Cardiac muscle cell (in vitro differentiated cells and primary cell): ENCODE measurements around the gene LRIG1. TPM values are rescaled to one million over a fixed set of nuclear protein-coding genes. Genes with fewer than 3 reads are reported as not detected.
"Not testable (repeated sequence)": the region's sequence is repeated elsewhere in the genome, so short reads cannot be mapped to it uniquely, and the experiment has no call there.

Source experiments
- DNase-seq, 2 donors: peaks; one replicate each; pipeline versions ENCODE4 v3.0.0 to v3.0.0-alpha.2; 2010 to 2017; ENCODE audit warnings: low read depth in 1 of 2, low spot score in 1 of 2
- H3K27ac ChIP-seq: fragments of 200-600 bp; sonication (generic); 2 replicates; pipeline ENCODE4 v1.5.1; 2016
- H3K27me3 ChIP-seq: fragments of 200-600 bp; sonication (generic); 2 replicates; pipeline ENCODE4 v1.6.0; 2016; ENCODE audit warnings: control low read depth
- H3K36me3 ChIP-seq: fragments of 200-600 bp; sonication (generic); 2 replicates; pipeline ENCODE4 v1.5.1; 2016; ENCODE audit warnings: control low read depth
- H3K4me1 ChIP-seq: fragments of 200-600 bp; sonication (generic); 2 replicates; pipeline ENCODE4 v1.8.1; 2017; ENCODE audit warnings: low read depth, mild to moderate bottlenecking, mixed run types
- H3K4me3 ChIP-seq: fragments of 200-600 bp; sonication (generic); 2 replicates; pipeline ENCODE4 v1.5.1; 2016; ENCODE audit warnings: mild to moderate bottlenecking
- H3K9me3 ChIP-seq: fragments of 200-600 bp; sonication (generic); 2 replicates; pipeline ENCODE4 v1.5.1; 2017; ENCODE audit warnings: low read depth, mild to moderate bottlenecking, control low read depth
- polyA plus RNA-seq: library from polyadenylated mRNA; unstranded; fragments of >200 nt; fragmentation: Nextera tagmentation; extraction: Ambion mirVana; gene quantifications from 2 replicates; pipeline ENCODE4 v1.2.1, GENCODE V29; 2016
- total RNA-seq: library from RNA; depleted of rRNA; stranded (reverse); fragments of >200 nt; gene quantifications from 2 replicates; pipeline ENCODE4 v1.2.3, GENCODE V29; 2016
- TF ChIP-seq, protein P1 (sequence below): IDR thresholded peaks from 2 replicates; pipeline ENCODE4 v1.5.1; 2012; ENCODE audit warnings: low read depth, mild to moderate bottlenecking, low read length

The LRIG1 gene
- total and polyA plus RNA-seq, 2 experiments from 2014 or later: 27.8 to 51.1 TPM

DNA sequence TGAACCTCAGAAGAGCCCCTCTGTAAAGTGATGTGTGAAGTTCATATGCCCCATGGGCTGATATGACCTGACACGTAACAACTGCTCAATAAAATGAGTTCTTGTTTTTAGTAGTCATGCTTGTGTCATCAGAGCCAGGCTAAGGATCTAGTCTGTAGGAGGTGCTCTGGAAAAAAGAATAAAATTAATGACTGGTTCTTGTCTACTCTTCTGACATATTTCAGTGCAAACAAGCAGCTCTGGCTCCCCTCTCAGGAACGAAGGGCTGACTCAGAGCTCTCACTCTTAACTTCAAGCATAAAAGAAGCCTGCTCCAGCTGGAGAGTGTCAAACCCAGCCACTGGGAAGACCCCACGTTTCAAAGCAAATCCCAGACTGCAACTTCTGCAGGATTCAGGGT, 77.0 kb downstream of the LRIG1 start:
- no peaks in the 10 kb centered on the region for H3K9me3 ChIP-seq
- H3K4me1 ChIP-seq: peaks cover 9% of the 10 kb centered on the region
- peak in 1 of 2 donors; percentile 66 for DNase-seq
- H3K4me3 ChIP-seq: no peak overlapping the region
- no peaks in the 10 kb centered on the region for H3K27me3 ChIP-seq
- H3K27ac ChIP-seq: no peak overlapping the region
- TF ChIP-seq, protein P1, sequence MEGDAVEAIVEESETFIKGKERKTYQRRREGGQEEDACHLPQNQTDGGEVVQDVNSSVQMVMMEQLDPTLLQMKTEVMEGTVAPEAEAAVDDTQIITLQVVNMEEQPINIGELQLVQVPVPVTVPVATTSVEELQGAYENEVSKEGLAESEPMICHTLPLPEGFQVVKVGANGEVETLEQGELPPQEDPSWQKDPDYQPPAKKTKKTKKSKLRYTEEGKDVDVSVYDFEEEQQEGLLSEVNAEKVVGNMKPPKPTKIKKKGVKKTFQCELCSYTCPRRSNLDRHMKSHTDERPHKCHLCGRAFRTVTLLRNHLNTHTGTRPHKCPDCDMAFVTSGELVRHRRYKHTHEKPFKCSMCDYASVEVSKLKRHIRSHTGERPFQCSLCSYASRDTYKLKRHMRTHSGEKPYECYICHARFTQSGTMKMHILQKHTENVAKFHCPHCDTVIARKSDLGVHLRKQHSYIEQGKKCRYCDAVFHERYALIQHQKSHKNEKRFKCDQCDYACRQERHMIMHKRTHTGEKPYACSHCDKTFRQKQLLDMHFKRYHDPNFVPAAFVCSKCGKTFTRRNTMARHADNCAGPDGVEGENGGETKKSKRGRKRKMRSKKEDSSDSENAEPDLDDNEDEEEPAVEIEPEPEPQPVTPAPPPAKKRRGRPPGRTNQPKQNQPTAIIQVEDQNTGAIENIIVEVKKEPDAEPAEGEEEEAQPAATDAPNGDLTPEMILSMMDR: no peak
- H3K36me3 ChIP-seq: no peaks in the 10 kb centered on the region

DNA sequence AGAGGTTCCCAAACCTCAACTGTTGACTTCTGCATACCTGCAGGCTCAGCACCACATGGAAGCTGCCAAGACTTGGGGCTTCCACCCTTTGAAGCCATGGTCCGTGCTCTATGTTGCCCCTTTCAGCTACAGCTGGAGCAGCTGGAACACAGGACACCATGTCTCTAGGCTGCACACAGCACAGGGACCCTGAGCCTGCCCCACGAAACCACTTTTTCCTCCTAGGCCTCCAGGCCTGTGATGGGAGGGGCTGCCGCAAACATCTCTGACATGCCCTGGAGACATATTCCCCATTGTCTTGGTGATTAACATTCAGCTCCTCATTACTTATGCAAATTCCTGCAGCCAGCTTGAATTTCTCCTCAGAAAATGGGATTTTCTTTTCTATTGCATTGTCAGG, 78.9 kb downstream of the LRIG1 start:
- not testable (repeated sequence) for H3K4me3 ChIP-seq, H3K27me3 ChIP-seq, H3K4me1 ChIP-seq, H3K36me3 ChIP-seq, H3K27ac ChIP-seq, H3K9me3 ChIP-seq, DNase-seq

DNA sequence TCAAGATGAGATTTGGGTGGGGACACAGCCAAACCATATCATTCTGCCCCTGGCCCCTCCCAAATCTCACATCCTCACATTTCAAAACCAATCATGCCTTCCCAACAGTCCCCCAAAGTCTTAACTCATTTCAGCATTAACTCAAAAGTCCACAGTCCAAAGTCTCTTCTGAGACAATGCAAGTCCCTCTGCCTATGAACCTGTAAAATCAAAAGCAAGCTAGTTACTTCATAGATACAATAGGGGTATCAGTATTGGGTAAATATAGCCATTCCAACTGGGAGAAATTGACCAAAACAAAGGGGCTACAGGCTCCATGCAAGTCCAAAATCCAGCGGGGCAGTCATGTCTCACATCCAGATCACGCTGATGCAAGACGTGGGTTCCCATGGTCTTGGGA, 79.7 kb downstream of the LRIG1 start:
- DNase-seq, H3K4me3 ChIP-seq, H3K27ac ChIP-seq, H3K9me3 ChIP-seq, H3K36me3 ChIP-seq, H3K27me3 ChIP-seq: not testable (repeated sequence)
- H3K4me1 ChIP-seq: peaks cover 16% of the 10 kb centered on the region

DNA sequence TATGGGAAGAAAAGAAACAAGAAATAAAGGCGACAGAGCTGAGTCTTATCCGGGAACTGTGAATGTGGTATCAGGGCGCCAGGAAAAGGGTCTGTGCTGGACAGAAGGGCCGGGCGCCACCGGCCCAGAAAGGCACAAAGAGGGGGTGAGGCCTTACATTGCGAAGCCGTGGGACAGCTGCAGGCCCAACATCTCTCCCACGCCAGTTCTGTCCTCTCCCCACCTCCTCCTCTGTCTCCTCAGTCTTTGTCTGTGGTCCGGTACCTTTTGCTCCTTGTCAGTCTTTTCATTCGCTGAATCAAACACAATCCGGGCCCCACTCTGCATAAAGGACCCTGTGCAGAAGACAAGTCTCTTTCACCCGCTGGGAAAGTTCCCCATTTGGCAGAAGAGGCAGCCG, 81.8 kb downstream of the LRIG1 start:
- H3K27ac ChIP-seq: no peak overlapping the region

DNA sequence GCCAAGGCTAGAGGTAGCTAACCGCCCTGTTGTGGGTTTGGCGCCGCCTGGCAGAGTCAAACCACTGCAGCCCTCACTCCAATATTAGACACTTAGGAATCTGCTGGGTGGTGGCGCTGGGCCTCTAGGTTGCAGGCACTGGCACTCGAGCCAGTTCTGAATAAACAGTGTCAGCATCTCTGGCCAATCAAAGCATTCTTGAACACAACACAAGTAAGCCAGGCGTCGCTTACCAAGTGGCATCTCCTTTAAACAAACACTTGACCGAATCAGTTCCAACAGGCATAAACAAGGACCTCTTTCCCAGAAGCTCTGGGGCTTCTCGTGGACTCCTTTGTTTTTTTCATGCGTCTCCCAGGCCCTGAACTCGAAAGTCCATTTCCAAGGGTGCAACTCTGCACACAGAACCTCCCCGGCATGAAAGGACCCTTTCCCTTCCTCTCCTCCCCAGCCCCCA, 82.3 kb downstream of the LRIG1 start:
- no peaks in the 10 kb centered on the region for H3K9me3 ChIP-seq
- no peaks in the 10 kb centered on the region for H3K36me3 ChIP-seq
- H3K27me3 ChIP-seq: no peaks in the 10 kb centered on the region
- peaks cover 16% of the 10 kb centered on the region for H3K4me1 ChIP-seq
- DNase-seq: no peak
- no peak overlapping the region for H3K4me3 ChIP-seq
- no peak overlapping the region for H3K27ac ChIP-seq
- TF ChIP-seq, protein P1: no peak

More for the DNA sequence above, 81.8 kb downstream of the LRIG1 start:
- Histone ChIP-seq H3K36me3 (no peaks in the 10 kb centered on the region), H3K9me3 (no peaks in the 10 kb centered on the region), H3K4me1 (peaks cover 16% of the 10 kb centered on the region), H3K4me3 (no peak overlapping the region), H3K27me3 (no peaks in the 10 kb centered on the region)
- no peak for DNase-seq
- TF ChIP-seq, protein P1: no peak

DNA sequence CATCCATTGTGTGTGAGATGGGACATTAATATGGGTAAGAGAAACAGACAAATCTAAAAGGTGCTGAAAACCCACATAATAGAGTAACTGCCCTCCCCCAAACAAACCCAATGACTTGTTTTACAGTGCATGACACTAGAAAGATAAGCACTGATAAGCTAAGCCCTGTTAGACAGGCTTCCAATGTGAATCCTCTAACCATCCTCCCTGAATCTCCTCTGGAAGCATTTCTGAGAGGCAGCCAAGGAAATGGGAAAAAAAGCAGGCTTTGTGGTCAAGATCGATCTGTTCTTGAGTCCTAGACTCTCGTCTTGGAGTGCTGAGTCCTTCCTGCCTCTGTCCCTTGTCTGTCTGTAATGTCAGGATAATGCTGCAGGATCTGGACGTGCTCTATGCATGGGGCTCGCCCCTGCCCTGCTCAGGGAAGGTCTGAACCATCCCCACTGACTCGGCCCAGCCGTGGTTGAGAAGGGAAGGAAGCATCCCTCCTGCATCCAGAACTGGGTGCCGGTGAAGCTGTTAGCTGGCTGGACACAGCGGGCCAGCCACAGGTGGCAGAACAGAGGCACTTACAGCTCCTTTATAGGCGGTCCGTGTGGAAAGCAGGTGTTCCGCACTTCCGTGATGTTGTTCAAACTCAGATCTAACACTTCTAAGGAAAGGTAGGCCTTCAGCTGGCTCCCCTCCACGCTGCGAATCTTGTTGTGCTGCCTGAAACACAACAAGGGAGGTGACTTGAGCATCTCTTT, 84.1 kb downstream of the LRIG1 start:
- H3K4me3 ChIP-seq: no peak overlapping the region
- DNase-seq: peak in 1 of 2 donors; percentile 50
- no peaks in the 10 kb centered on the region for H3K36me3 ChIP-seq
- peaks cover 16% of the 10 kb centered on the region for H3K4me1 ChIP-seq
- no peaks in the 10 kb centered on the region for H3K9me3 ChIP-seq
- TF ChIP-seq, protein P1: no peak
- no peaks in the 10 kb centered on the region for H3K27me3 ChIP-seq
- H3K27ac ChIP-seq: peak overlapping the region; percentile 67
